Mesenchymal stem cell (in vitro differentiated cells and primary cell): ENCODE measurements around the gene ABCA2.

Source experiments
- DNase-seq: peaks from one replicate; pipeline ENCODE4 v3.0.0-alpha.2; 2013
- H2AFZ ChIP-seq: one replicate; pipeline ENCODE4 v1.6.1; 2013; ENCODE audit warnings: low read depth, mild to moderate bottlenecking, control low read depth, inconsistent platforms, low read length, moderate library complexity
- H2AK5ac ChIP-seq: 2 replicates; pipeline ENCODE4 v1.6.1; 2013; ENCODE audit warnings: low read length, moderate library complexity, mild to moderate bottlenecking, inconsistent platforms; ENCODE audit not compliant: severe bottlenecking
- H2BK120ac ChIP-seq: one replicate; pipeline ENCODE4 v1.6.1; 2013; ENCODE audit warnings: low read depth, mild to moderate bottlenecking, inconsistent platforms, low read length, moderate library complexity
- H2BK12ac ChIP-seq, 2 experiments: one replicate each; pipeline ENCODE4 v1.6.1; 2013; ENCODE audit warnings: inconsistent platforms in 2 of 2, low read length in 2 of 2, mild to moderate bottlenecking in 2 of 2, moderate library complexity in 2 of 2, control low read depth in 1 of 2
- H2BK15ac ChIP-seq: one replicate; pipeline ENCODE4 v1.6.1; 2013; ENCODE audit warnings: mild to moderate bottlenecking, low read depth, inconsistent platforms; ENCODE audit not compliant: poor library complexity, severe bottlenecking
- H2BK5ac ChIP-seq: 2 replicates; pipeline ENCODE4 v1.6.1; 2013; ENCODE audit warnings: low read depth, mild to moderate bottlenecking, low read length, control low read depth, inconsistent platforms; ENCODE audit not compliant: poor library complexity, severe bottlenecking
- H3K14ac ChIP-seq, 2 experiments: one replicate each; pipeline ENCODE4 v1.6.1; 2013; ENCODE audit warnings: inconsistent platforms in 2 of 2, low read length in 2 of 2, control low read depth in 1 of 2, mild to moderate bottlenecking in 1 of 2, moderate library complexity in 1 of 2
- H3K18ac ChIP-seq, 2 experiments: one replicate each; pipeline ENCODE4 v1.6.1; 2013; ENCODE audit warnings: inconsistent platforms in 2 of 2, low read length in 2 of 2, control low read depth in 1 of 2, low read depth in 1 of 2, mild to moderate bottlenecking in 1 of 2
- H3K23ac ChIP-seq, 2 experiments: one replicate each; pipeline ENCODE4 v1.6.1; 2013; ENCODE audit warnings: inconsistent platforms in 2 of 2, low read length in 2 of 2, mild to moderate bottlenecking in 2 of 2, moderate library complexity in 2 of 2, control low read depth in 1 of 2
- H3K27ac ChIP-seq: 2 replicates; pipeline ENCODE4 v1.5.1; 2013; ENCODE audit warnings: mild to moderate bottlenecking, moderate library complexity, low read length, control low read depth, inconsistent platforms; ENCODE audit not compliant: poor library complexity, severe bottlenecking
- H3K27me3 ChIP-seq, 2 experiments: 2 replicates each; pipeline versions ENCODE4 v1.6.1 to v1.7.0; 2013; ENCODE audit warnings: low read length in 2 of 2, mild to moderate bottlenecking in 2 of 2, moderate library complexity in 2 of 2, control low read depth in 1 of 2, inconsistent platforms in 1 of 2; ENCODE audit not compliant: control insufficient read depth in 1 of 2, insufficient read depth in 1 of 2
- H3K36me3 ChIP-seq, 2 experiments: 2 replicates each; pipeline versions ENCODE4 v1.6.1 to v1.7.0; 2013; ENCODE audit warnings: low read length in 2 of 2, control low read depth in 1 of 2, inconsistent platforms in 1 of 2, low read depth in 1 of 2, mild to moderate bottlenecking in 1 of 2; ENCODE audit not compliant: insufficient read depth in 2 of 2, control insufficient read depth in 1 of 2
- H3K4ac ChIP-seq, 2 experiments: one replicate each; pipeline ENCODE4 v1.6.1; 2013; ENCODE audit warnings: inconsistent platforms in 2 of 2, low read length in 2 of 2, mild to moderate bottlenecking in 2 of 2, moderate library complexity in 2 of 2, control low read depth in 1 of 2, low read depth in 1 of 2
- H3K4me1 ChIP-seq: 2 replicates; pipeline ENCODE4 v1.6.1; 2013; ENCODE audit warnings: low read depth, low read length, control low read depth; ENCODE audit not compliant: control insufficient read depth, insufficient read depth
- H3K4me2 ChIP-seq: 2 replicates; pipeline ENCODE4 v1.6.1; 2013; ENCODE audit warnings: low read length, mild to moderate bottlenecking, inconsistent platforms; ENCODE audit not compliant: poor library complexity, severe bottlenecking
- H3K4me3 ChIP-seq, 2 experiments: 2 replicates each; pipeline versions ENCODE4 v1.5.1 to v1.7.0; 2013; ENCODE audit warnings: low read length in 2 of 2, mild to moderate bottlenecking in 2 of 2, control low read depth in 1 of 2, low read depth in 1 of 2; ENCODE audit not compliant: insufficient read depth in 1 of 2
- H3K79me1 ChIP-seq: replicated peaks from 2 replicates; pipeline ENCODE4 v1.6.1; 2013; ENCODE audit warnings: mild to moderate bottlenecking, control low read depth, low read length, inconsistent platforms; ENCODE audit not compliant: poor library complexity, severe bottlenecking
- H3K9ac ChIP-seq: 2 replicates; pipeline ENCODE4 v1.7.0; 2013; ENCODE audit warnings: mild to moderate bottlenecking, low read length, moderate library complexity
- H3K9me3 ChIP-seq: 2 replicates; pipeline ENCODE4 v1.7.0; 2013; ENCODE audit warnings: mild to moderate bottlenecking, low read length; ENCODE audit not compliant: control insufficient read depth
- H4K8ac ChIP-seq: one replicate; pipeline ENCODE4 v1.6.1; 2013; ENCODE audit warnings: inconsistent platforms, mild to moderate bottlenecking, low read length, moderate library complexity
- H4K91ac ChIP-seq: one replicate; pipeline ENCODE4 v1.6.1; 2013; ENCODE audit warnings: mild to moderate bottlenecking, low read length, inconsistent platforms
- WGBS: methylation state at CpG from one replicate; pipeline ENCODE4 v1.1.7; 2013; ENCODE audit warnings: mixed read lengths; 5-methylcytosine and 5-hydroxymethylcytosine counted together

The ABCA2 gene

DNA sequence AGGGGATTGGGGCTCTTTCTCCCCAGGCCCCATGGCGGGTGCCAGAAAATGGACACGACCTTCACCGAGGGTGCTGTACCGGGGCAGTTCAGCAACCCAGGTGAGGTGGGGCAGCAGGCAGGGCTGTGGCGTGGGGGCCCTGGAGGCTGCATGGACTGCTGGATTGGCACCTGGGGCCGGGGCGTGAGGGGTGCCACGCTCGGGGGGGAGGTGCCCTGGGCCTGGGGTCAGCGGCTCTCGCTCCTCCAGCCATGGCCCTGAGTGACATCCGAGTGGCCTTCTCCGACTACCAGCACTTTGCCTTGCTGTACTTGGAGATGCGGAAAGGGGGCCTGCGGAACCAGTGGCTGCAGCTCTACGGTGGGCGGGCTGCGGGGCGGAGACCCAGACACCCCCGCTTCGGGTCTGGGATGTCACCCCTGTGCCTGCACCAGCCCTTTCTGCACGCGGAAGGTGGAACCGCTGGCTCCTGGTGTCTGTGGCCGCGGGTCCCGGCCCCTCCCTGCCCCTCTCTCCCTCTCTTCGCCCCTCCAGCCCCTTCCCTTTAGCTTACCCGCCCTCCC is 43.5 kb downstream of the ABCA2 start:
- no peak overlapping the region for H3K4me3 ChIP-seq
- H3K4me2 ChIP-seq, result no peak overlapping the region
- 61% methylated on average over 26 of the region's 29 CpGs for WGBS

DNA sequence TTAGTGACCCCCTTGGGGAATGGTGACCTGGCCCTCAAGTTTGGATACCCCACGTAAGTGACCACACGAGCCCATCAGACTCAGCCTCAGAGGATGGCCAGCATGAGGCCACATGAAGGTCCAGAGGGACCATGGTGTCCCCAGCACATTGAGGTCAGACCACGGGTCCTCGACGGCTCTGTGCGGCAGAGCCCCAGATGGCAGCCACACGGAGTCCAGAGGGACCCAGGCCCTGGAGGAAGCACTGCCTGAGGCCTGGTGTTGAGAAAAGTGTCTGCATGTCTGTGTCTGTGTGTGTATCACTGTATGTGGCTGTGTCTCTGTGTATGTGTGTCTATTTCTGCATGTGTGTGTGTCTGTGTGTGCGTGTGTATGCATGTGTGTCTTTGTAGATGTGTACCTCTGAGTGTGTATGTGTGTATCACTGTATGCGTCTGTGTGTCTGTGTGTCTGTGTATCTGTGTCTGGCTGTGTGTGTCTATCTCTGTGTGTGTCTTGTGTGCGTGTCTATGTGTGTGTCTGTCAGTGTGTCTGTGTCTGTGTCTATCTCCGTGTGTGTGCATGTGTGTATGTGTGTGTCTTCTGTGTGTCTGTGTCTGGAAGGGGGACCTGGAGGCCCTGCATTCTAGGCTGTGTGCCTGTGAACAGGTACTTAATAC is 44.3 kb downstream of the ABCA2 start:
- no peak overlapping the region for H2AFZ ChIP-seq
- no peak overlapping the region for H2BK15ac ChIP-seq

More for the DNA sequence above, 43.5 kb downstream of the ABCA2 start:
- no peak overlapping the region for H4K8ac ChIP-seq
- H3K36me3 ChIP-seq, result no peaks in the 10 kb centered on the region
- H3K4me1 ChIP-seq, result peaks cover 16% of the 10 kb centered on the region
- H3K79me1 ChIP-seq, result no peaks in the 10 kb centered on the region
- H3K4ac ChIP-seq, result no peak overlapping the region
- no peak overlapping the region for H4K91ac ChIP-seq
- H2BK15ac ChIP-seq, result no peak overlapping the region
- H3K23ac ChIP-seq, result no peak overlapping the region
- no peak for DNase-seq
- H2BK5ac ChIP-seq, result no peak overlapping the region
- no peak overlapping the region for H3K14ac ChIP-seq
- H2BK12ac ChIP-seq, result no peak overlapping the region
- H2BK120ac ChIP-seq, result no peak overlapping the region
- H3K27me3 ChIP-seq, result peaks cover 37 to 45% of the 10 kb centered on the region in 2 experiments
- no peak overlapping the region for H3K9ac ChIP-seq
- no peak overlapping the region for H3K27ac ChIP-seq
- H3K9me3 ChIP-seq, result no peaks in the 10 kb centered on the region
- H2AK5ac ChIP-seq, result no peak overlapping the region
- H3K18ac ChIP-seq, result no peak overlapping the region
- H2AFZ ChIP-seq, result no peak overlapping the region

DNA sequence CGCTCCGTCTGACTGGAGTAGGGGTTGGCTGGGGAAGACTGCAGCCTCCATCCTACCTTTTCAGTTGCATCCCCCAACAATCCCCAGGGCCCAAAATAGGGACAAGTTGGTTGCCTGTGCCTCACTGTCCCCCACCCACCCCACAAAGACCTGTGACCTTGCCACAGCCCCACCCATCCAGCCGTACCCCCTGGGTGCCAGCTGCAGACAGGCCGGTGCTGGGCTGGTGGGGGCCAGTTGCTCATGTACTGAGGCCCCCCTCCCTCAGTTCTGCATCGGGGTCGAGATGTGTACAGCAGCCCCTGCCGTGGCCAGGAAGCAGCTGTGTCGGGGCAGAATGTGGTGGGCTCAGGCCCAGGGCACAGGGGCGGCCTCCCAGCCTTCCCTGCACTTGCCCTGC is 44.9 kb downstream of the ABCA2 start:
- Histone ChIP-seq H2AK5ac (no peak overlapping the region), H3K14ac (no peak overlapping the region), H3K9ac (no peak overlapping the region), H3K4me1 (peaks cover 17% of the 10 kb centered on the region), H3K23ac (no peak overlapping the region), H3K18ac (no peak overlapping the region), H3K4ac (no peak overlapping the region), H2BK5ac (no peak overlapping the region), H2BK12ac (no peak overlapping the region), H4K8ac (no peak overlapping the region), H3K79me1 (no peaks in the 10 kb centered on the region), H3K4me2 (no peak overlapping the region), H3K27ac (no peak overlapping the region), H3K9me3 (no peaks in the 10 kb centered on the region), H2BK120ac (no peak overlapping the region), H2BK15ac (no peak overlapping the region), H2AFZ (no peak overlapping the region), H3K4me3 (no peak overlapping the region), H3K36me3 (peaks cover 0 to 4% of the 10 kb centered on the region in 2 experiments), H3K27me3 (peaks cover 37 to 49% of the 10 kb centered on the region in 2 experiments), H4K91ac (no peak overlapping the region)
- 91% methylated on average over 9 of the region's 9 CpGs for WGBS
- no peak for DNase-seq

More for the DNA sequence above, 44.3 kb downstream of the ABCA2 start:
- no peak overlapping the region for H3K4ac ChIP-seq
- H3K23ac ChIP-seq, result no peak overlapping the region
- no peak overlapping the region for H3K14ac ChIP-seq
- peaks cover 16% of the 10 kb centered on the region for H3K4me1 ChIP-seq
- H3K36me3 ChIP-seq, result peaks cover 0 to 4% of the 10 kb centered on the region in 2 experiments
- no peak overlapping the region for H2BK120ac ChIP-seq
- H2AK5ac ChIP-seq, result no peak overlapping the region
- no peak overlapping the region for H2BK12ac ChIP-seq
- no peak overlapping the region for H4K91ac ChIP-seq
- H3K4me3 ChIP-seq, result no peak overlapping the region
- H4K8ac ChIP-seq, result no peak overlapping the region
- no peak overlapping the region for H2BK5ac ChIP-seq
- peaks cover 37 to 49% of the 10 kb centered on the region in 2 experiments for H3K27me3 ChIP-seq
- no peaks in the 10 kb centered on the region for H3K79me1 ChIP-seq
- no peak overlapping the region for H3K18ac ChIP-seq
- no peak overlapping the region for H3K9ac ChIP-seq
- H3K4me2 ChIP-seq, result no peak overlapping the region
- WGBS, result 77% methylated on average over 10 of the region's 11 CpGs
- H3K27ac ChIP-seq, result no peak overlapping the region
- H3K9me3 ChIP-seq, result no peaks in the 10 kb centered on the region
- no peak for DNase-seq

DNA sequence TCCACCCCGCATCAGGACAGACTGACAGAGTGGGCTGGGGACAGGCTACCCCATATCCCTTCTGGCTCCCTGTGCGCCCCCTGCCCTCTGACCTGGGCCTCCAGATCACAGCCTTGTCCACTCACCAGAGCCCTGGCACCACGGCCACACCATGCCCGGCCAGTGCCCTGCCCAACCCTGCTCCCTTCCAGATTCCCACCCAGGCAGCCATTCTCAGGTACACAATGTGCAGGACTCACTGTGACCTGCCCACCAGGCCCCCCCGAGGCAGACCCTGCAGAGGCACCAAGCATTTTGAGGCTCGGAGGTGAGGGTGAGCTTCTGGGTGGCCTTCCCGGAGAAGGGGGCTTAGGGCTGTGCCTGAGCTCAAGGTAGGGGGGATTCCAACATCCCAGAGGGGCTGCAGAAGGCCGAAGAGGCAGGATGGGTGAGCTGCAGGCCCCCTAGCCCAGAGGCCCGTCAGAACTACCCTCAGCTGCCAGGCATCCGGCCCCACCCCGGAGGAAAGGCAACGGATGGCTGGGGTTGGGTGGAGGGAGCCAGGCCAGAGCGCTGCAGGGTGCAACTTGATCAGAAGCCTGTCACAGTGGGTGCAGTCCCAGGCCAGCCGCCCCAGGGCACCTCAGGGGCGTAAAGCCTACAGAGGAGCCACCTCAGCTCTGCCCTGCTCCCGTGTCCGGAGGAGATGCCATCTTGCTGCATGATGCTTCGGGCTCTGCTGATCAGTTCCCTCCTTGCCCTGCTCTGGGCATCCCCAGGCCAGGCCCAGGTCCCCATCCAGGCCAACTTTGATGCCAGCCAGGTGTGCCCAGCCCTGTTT is 45.6 kb downstream of the ABCA2 start, which contains the start of gene LCNL1:
Gene LCNL1 (plus strand): TSS at position 762 of the 820 bp plus-strand sequence. CDS start 594 bp downstream, outside the sequence.
- Histone ChIP-seq H2BK5ac (no peak within 1 kb of the TSS), H3K9me3 (no peaks in the 10 kb centered on the region), H3K79me1 (no peaks in the 10 kb centered on the region), H3K4ac (no peak within 1 kb of the TSS), H2BK12ac (peak within 1 kb of the TSS in 1 of 2 experiments; percentile 7), H3K4me3 (no peak within 1 kb of the TSS), H2BK15ac (no peak within 1 kb of the TSS), H3K18ac (no peak within 1 kb of the TSS), H3K36me3 (peaks cover 0 to 4% of the 10 kb centered on the region in 2 experiments), H3K4me2 (no peak within 1 kb of the TSS), H4K8ac (no peak within 1 kb of the TSS), H3K9ac (no peak within 1 kb of the TSS), H2AK5ac (no peak within 1 kb of the TSS), H2AFZ (no peak within 1 kb of the TSS), H3K4me1 (peaks cover 23% of the 10 kb centered on the region), H3K27me3 (peaks cover 37 to 55% of the 10 kb centered on the region in 2 experiments), H3K27ac (no peak within 1 kb of the TSS), H3K23ac (no peak within 1 kb of the TSS), H2BK120ac (no peak within 1 kb of the TSS), H3K14ac (no peak within 1 kb of the TSS), H4K91ac (peak within 1 kb of the TSS; percentile 43)
- DNase-seq, result no peak
- 91% methylated on average over 18 of the region's 18 CpGs for WGBS
